Stimulated activated effector memory CD8-positive, alpha-beta T cell treated with anti-CD3 and anti-CD28 coated beads, Interleukin-12 subunit alpha, Interleukin-12 subunit beta, amount 100 ng/mL, for 72 hours (primary cell): ENCODE measurements around the gene TPPP3.
"Not testable (repeated sequence)": the region's sequence is repeated elsewhere in the genome, so short reads cannot be mapped to it uniquely, and the experiment has no call there.

Source experiments
- ATAC-seq: fragments of 150-1000 bp; cut with Tn5 transposase; 2 replicates; pipeline ENCODE4 v1.10.0; 2021
- DNase-seq, 2 donors: peaks; one replicate each; pipeline ENCODE4 v3.0.0; 2021 to 2022; ENCODE audit warnings: low spot score in 2 of 2
- H3K27ac Mint-ChIP-seq: one replicate; pipeline ENCODE4 v1.8.0; 2022; ENCODE audit warnings: mild to moderate bottlenecking, mixed read lengths
- H3K36me3 Mint-ChIP-seq: one replicate; pipeline ENCODE4 v1.8.0; 2022; ENCODE audit warnings: mild to moderate bottlenecking, mixed read lengths
- H3K4me1 Mint-ChIP-seq: one replicate; pipeline ENCODE4 v1.8.0; 2022; ENCODE audit warnings: mixed read lengths
- H3K4me3 Mint-ChIP-seq: one replicate; pipeline ENCODE4 v1.8.0; 2022; ENCODE audit warnings: mild to moderate bottlenecking, mixed read lengths
- H3K9me3 Mint-ChIP-seq: one replicate; pipeline ENCODE4 v1.8.0; 2022; ENCODE audit warnings: mixed read lengths

Gene TPPP3

DNA sequence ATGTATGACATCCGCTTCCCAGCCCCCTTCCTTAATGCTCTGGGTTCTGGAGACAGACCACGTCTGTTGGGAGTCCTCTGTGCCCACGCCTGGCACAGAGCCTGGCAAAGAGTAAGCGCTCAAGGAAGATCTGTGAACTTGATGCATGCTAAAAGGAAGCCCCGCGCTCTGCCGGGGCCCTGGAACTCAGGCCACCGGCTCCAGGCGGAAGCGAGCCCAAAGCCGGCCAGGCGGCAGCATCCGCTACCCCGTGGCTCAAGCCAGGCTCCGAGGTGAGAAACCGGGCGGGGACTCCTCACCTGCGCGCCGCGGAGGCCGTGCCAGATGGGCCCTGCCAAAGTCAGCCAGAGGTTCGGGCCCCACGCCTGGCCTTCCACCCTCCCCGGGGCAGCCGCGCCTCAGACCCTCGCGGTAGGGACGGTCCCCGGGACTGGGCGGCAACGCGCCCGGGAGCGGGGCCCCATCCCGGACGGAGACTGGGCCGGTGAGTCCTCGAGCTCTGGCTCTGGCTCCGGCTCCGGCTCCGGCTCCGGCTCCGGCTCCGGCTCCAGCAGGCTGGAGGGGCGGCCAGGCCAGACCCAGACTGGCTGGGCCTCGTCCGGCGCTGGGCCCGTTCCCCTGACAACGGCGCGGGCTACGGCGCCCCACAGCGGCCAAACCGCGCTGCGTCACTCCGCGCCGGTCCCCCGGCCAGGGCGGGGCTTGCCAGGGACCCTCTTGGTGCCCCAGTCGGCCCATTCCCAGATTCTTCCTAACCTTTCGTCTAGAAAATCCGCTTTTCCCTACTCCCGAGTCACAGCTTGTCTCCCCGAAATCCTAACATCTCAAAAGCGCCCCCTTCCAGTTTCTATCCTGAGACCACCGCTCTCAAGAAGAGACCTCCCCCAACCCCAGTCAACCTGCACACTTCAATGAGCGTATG lies 22.8 kb upstream of the TPPP3 start, which contains the start of gene ZDHHC1:
Gene ZDHHC1, minus strand, starts transcription at position 606 of the 922 bp plus-strand sequence. CDS start 8,702 bp downstream, outside the sequence.
- Mint-ChIP-seq H3K27ac (peak within 1 kb of the TSS; percentile 75), H3K4me1 (peaks cover 13% of the 10 kb centered on the region), H3K36me3 (peaks cover 5% of the 10 kb centered on the region), H3K9me3 (no peaks in the 10 kb centered on the region), H3K4me3 (peak within 1 kb of the TSS; percentile 73)
- ATAC-seq = peak; percentile 94
- peak; percentile 69 to 85 for DNase-seq

DNA sequence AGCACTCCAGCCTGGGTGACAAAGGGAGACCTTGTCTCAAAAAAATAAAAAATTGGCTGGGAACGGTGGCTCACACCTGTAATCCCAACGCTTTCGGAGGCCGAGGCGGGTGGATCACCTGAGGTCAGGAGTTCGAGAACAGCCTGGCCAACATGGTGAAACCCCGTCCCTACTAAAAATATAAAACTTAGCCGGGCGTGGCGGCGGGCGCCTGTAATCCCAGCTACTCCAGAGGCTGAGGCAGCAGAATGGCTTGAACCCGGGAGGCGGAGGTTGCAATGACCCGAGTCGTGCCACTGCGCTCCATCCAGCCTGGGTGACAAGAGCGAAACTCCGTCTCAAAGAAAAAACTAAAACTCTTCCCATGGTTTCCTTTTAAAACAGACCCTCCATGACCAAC lies 22.1 kb upstream of the TPPP3 start:
- H3K4me3 Mint-ChIP-seq = peak overlapping the region; percentile 73
- H3K4me1 Mint-ChIP-seq = peaks cover 13% of the 10 kb centered on the region
- not testable (repeated sequence) for DNase-seq, H3K36me3 Mint-ChIP-seq, H3K9me3 Mint-ChIP-seq, ATAC-seq, H3K27ac Mint-ChIP-seq

DNA sequence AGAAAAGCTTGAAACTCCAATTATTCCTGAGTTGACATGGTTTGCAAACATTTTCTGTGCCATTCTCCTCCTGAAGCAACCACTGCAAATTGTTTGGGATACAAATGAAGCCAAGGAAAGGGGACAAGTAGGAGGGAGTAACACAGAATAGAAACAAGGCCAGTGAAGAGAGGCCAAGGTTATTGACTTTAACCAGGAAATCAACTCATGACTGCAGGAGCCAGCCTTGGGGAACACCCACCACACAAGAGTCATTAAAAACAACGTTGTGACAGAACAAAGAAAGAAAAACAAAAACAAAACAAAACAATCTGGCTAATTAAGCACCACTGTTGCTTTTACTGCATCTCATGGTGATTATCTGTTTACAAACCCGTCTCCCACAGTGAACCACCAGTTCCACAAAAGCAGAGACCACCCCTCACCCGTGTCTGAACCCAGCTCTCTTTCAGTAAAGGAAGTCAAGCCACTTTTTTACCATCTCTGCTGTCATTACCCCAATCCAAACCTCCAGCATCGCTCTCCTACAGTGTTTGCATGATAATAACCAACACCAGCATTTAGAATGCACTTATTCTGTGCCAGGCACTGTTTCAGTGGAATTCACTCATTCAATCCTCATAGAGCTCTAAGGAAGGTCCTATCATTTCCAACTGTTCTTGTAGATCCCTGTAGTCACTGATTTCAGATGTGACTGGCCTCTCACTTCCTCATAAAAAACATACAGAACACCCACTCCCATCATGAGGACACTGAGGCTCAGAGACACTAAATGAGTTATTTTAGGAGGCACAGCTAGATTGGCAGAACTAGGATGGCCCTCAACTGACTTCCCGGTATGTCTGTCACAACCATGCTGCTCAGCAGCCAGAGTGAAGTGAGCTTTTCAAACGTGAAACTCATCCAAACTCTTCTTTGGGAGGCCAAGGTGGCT lies 20.9 kb upstream of the TPPP3 start:
- Mint-ChIP-seq H3K4me1 (peaks cover 13% of the 10 kb centered on the region), H3K36me3 (peaks cover 5% of the 10 kb centered on the region), H3K4me3 (peak overlapping the region; percentile 73), H3K9me3 (no peaks in the 10 kb centered on the region), H3K27ac (no peak overlapping the region)
- DNase-seq (no peak), ATAC-seq (no peak)

DNA sequence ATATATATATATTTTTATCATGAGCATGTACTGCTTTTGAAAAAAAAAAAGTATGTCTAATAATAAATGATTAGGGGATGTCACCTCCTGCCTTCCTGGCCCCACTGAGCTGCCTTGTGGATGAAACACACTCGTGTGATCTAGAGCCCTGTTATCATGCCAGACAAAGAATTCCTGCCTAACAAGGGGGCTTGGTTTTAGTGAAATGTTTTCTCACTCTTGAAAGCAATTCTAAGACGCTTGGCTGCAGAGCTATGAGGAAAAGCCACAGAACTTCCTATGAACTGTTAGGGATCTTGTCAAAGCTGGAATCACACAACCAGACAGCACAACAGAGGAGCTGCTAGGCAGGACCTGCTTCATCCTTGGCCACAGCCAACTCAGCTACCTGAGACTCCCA lies 19.0 kb upstream of the TPPP3 start:
- H3K4me3 Mint-ChIP-seq = no peak overlapping the region
- H3K36me3 Mint-ChIP-seq = peaks cover 5% of the 10 kb centered on the region
- ATAC-seq (no peak), DNase-seq (no peak)
- peaks cover 13% of the 10 kb centered on the region for H3K4me1 Mint-ChIP-seq
- H3K27ac Mint-ChIP-seq = no peak overlapping the region
- H3K9me3 Mint-ChIP-seq = no peaks in the 10 kb centered on the region

GRCh38 chr16:67411339-67411738 lies 18.0 kb upstream of the TPPP3 start:
- no peak overlapping the region for H3K27ac Mint-ChIP-seq
- peaks cover 5% of the 10 kb centered on the region for H3K36me3 Mint-ChIP-seq
- DNase-seq (no peak), ATAC-seq (no peak)
- H3K4me3 Mint-ChIP-seq = no peak overlapping the region
- H3K9me3 Mint-ChIP-seq = no peaks in the 10 kb centered on the region
- peaks cover 7% of the 10 kb centered on the region for H3K4me1 Mint-ChIP-seq

DNA sequence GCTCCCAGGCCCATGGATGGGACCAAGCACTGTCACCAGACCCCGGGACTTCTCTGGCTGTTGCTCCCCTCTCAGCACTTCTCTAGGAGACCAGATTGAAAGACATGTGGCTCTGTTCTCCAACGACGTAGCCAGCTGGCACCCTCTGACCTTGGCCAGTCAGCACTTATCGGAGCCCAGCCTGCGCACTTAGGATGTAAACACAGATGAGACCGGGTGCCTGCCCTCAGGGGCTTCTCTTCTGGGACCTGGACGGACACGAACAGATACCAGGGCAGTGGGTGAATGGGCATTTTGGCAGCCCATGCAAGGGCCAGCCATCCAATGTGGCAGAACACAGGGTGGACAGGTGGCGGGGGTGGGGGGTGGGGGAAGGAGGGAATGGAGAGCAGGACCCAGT lies 16.3 kb upstream of the TPPP3 start:
- H3K4me3 Mint-ChIP-seq = no peak overlapping the region
- H3K9me3 Mint-ChIP-seq = no peaks in the 10 kb centered on the region
- no peak overlapping the region for H3K27ac Mint-ChIP-seq
- H3K4me1 Mint-ChIP-seq = no peaks in the 10 kb centered on the region
- no peak for ATAC-seq
- DNase-seq = no peak
- H3K36me3 Mint-ChIP-seq = peaks cover 5% of the 10 kb centered on the region

- no peaks in the 10 kb centered on the region for H3K9me3 Mint-ChIP-seq
- peak overlapping the region; percentile 16 for H3K27ac Mint-ChIP-seq
- ATAC-seq (no peak), DNase-seq (no peak)
- H3K4me1 Mint-ChIP-seq = no peaks in the 10 kb centered on the region
- peaks cover 5% of the 10 kb centered on the region for H3K36me3 Mint-ChIP-seq
- H3K4me3 Mint-ChIP-seq = no peak overlapping the region
Observed at GRCh38 chr16:67407788-67408452, 14.6 kb upstream of the TPPP3 start.

GRCh38 chr16:67407176-67407787 lies 14.0 kb upstream of the TPPP3 start:
- DNase-seq (no peak), ATAC-seq (no peak)
- Mint-ChIP-seq H3K4me1 (no peaks in the 10 kb centered on the region), H3K4me3 (no peak overlapping the region), H3K9me3 (no peaks in the 10 kb centered on the region), H3K27ac (peak overlapping the region; percentile 16), H3K36me3 (peaks cover 5% of the 10 kb centered on the region)

DNA sequence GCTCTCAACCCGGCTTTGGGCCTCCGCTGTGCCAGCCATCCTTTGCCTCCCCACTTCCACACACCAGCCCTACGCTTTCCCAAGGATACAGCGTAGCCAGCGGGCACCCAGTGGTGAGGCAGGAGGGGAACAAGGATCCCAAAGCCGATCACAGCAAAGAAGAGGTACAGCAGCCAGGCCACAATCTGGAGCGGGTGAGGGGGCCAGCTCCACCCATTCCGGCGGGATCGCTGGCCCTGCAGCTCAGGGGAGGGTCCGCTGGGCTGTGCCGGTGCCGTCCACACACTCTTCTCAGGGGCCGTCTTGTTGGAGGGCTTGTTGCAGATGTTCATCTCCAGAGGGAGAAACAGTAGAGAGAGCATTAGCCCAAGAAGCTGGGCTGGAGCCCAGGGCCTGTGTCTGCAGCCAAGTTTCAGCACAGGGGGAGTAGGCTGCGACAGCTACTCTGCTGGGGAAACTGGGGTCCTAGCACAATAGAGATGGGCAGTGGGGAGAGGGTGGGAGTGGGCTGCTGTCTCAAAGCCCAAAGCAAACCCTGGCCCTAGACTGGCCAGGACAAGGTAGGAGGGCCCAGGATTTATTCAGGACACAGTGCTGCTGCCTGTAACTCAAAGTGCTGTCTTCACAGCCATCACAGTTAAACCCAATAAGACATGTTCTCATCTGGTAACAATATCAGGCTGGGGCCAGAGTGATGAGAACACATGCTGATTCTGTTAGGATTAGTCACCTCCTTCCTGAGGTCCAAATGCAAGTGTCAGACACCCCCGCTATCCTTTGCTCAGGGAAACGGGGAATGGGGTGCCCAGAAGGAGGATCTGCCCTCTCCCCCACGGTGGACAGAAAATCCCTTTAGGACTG lies 13.0 kb upstream of the TPPP3 start:
- no peaks in the 10 kb centered on the region for H3K4me1 Mint-ChIP-seq
- H3K9me3 Mint-ChIP-seq = no peaks in the 10 kb centered on the region
- no peak overlapping the region for H3K4me3 Mint-ChIP-seq
- DNase-seq = no peak
- ATAC-seq = no peak
- H3K36me3 Mint-ChIP-seq = peaks cover under 1% of the 10 kb centered on the region
- no peak overlapping the region for H3K27ac Mint-ChIP-seq

- Mint-ChIP-seq H3K4me1 (no peaks in the 10 kb centered on the region), H3K36me3 (no peaks in the 10 kb centered on the region), H3K9me3 (no peaks in the 10 kb centered on the region), H3K4me3 (no peak overlapping the region), H3K27ac (no peak overlapping the region)
- DNase-seq (no peak), ATAC-seq (no peak)
Observed at GRCh38 chr16:67405336-67405735, 12.0 kb upstream of the TPPP3 start.

GRCh38 chr16:67404740-67405226 lies 11.5 kb upstream of the TPPP3 start:
- no peaks in the 10 kb centered on the region for H3K4me1 Mint-ChIP-seq
- no peaks in the 10 kb centered on the region for H3K9me3 Mint-ChIP-seq
- no peaks in the 10 kb centered on the region for H3K36me3 Mint-ChIP-seq
- DNase-seq = no peak
- ATAC-seq = no peak
- no peak overlapping the region for H3K4me3 Mint-ChIP-seq
- H3K27ac Mint-ChIP-seq = no peak overlapping the region

DNA sequence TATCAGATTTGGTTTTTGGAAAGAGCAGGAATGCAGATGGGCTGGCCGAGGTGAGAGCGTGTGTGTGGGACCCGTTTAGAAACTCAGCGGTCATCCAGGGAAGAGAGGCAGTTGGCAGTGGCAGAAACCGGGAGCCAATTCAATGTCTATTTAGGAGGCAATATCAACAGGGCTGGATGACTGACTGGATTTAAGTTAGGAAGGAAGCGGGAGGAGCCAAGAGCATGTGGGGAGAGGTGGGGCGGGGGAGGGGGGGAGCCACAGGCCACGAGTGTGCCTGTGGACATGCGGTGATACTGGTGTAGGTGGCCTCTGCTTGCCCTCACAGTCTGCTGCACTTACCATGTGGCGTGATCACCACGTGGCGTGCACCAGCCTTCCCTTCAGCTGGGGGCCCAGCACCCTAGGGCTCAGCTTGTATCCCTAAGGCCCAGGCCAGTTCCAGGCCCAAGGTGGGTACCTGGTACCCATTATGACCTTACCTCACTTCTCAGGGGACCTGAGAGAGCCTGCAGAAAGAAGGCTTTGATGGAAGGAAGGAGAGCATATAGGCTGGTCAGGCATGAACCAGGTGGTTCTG lies 10.8 kb upstream of the TPPP3 start:
- H3K27ac Mint-ChIP-seq = no peak overlapping the region
- no peaks in the 10 kb centered on the region for H3K4me1 Mint-ChIP-seq
- no peaks in the 10 kb centered on the region for H3K9me3 Mint-ChIP-seq
- H3K36me3 Mint-ChIP-seq = no peaks in the 10 kb centered on the region
- ATAC-seq = no peak
- H3K4me3 Mint-ChIP-seq = no peak overlapping the region
- DNase-seq = no peak

DNA sequence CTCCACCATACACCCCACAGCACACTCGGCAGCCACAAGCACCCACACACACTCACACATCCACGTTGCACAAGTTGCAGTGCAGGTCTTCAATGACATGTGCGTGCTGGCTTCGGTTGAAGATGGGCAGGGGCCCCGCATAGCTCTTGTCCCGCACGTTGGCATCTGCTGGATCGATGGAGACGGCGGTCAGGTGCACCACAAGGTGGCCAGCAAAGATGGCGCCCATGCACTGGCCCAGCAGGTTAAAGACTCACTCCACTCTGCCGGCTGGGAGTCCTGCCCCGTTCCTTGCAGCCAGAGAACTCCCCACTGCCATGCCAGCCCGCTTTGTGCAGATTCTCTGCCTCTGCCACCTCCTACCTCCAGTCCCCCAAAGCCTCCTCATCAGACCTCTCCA lies 7.6 kb upstream of the TPPP3 start:
- ATAC-seq (no peak), DNase-seq (no peak)
- no peaks in the 10 kb centered on the region for H3K36me3 Mint-ChIP-seq
- H3K4me1 Mint-ChIP-seq = no peaks in the 10 kb centered on the region
- H3K27ac Mint-ChIP-seq = no peak overlapping the region
- no peaks in the 10 kb centered on the region for H3K9me3 Mint-ChIP-seq
- no peak overlapping the region for H3K4me3 Mint-ChIP-seq
